ENCODE measurements around the gene NBDY.

The NBDY gene

GRCh38 chrX:56785442-56785841 lies 56.4 kb downstream of the NBDY start:
- no peak for TF ChIP-seq CTCF (IDR thresholded peaks at IDR 0.05; ENCODE audit: low read depth, low read length, missing control alignments)
- DNase-seq (ENCODE audit: low read depth), result no peak
- no peak overlapping the region for H3K4me3 ChIP-seq (ENCODE audit: low read depth, low read length)

- no peak overlapping the region for H3K4me3 ChIP-seq (ENCODE audit: low read depth, low read length)
- no peak for TF ChIP-seq CTCF (IDR thresholded peaks at IDR 0.05; ENCODE audit: low read depth, low read length, missing control alignments)
- no peak for DNase-seq (ENCODE audit: low read depth)
Observed at GRCh38 chrX:56786889-56787733, 58.1 kb downstream of the NBDY start.

GRCh38 chrX:56787734-56788152 lies 58.7 kb downstream of the NBDY start:
- no peak for DNase-seq (ENCODE audit: low read depth)
- H3K4me3 ChIP-seq (ENCODE audit: low read depth, low read length), result no peak overlapping the region
- TF ChIP-seq CTCF (IDR thresholded peaks at IDR 0.05; ENCODE audit: low read depth, low read length, missing control alignments), result no peak

GRCh38 chrX:56788229-56788628 lies 59.2 kb downstream of the NBDY start:
- DNase-seq (ENCODE audit: low read depth), result no peak
- no peak for TF ChIP-seq CTCF (IDR thresholded peaks at IDR 0.05; ENCODE audit: low read depth, low read length, missing control alignments)
- H3K4me3 ChIP-seq (ENCODE audit: low read depth, low read length), result no peak overlapping the region

- no peak for DNase-seq (ENCODE audit: low read depth)
- no peak overlapping the region for H3K4me3 ChIP-seq (ENCODE audit: low read depth, low read length)
Observed at GRCh38 chrX:56788717-56789122, 59.7 kb downstream of the NBDY start.

GRCh38 chrX:56789518-56790070 lies 60.6 kb downstream of the NBDY start:
- no peak for TF ChIP-seq CTCF (IDR thresholded peaks at IDR 0.05; ENCODE audit: low read depth, low read length, missing control alignments)
- H3K4me3 ChIP-seq (ENCODE audit: low read depth, low read length), result no peak overlapping the region
- no peak for DNase-seq (ENCODE audit: low read depth)

More at GRCh38 chrX:56788717-56789122, 59.7 kb downstream of the NBDY start:
- no peak for TF ChIP-seq CTCF (IDR thresholded peaks at IDR 0.05; ENCODE audit: low read depth, low read length, missing control alignments)
